Activated CD4-positive, alpha-beta T cell treated with anti-CD3 and anti-CD28 coated beads, Interleukin-2, amount 50 U/mL, for 16 hours (primary cell): ENCODE data around the gene SHB.
A peak's percentile ranks its signal among the peaks of the same experiment; 100 is the strongest.

Source experiments
- DNase-seq: peaks from one replicate; pipeline ENCODE4 v3.0.0-alpha.2; 2020

Gene SHB

DNA sequence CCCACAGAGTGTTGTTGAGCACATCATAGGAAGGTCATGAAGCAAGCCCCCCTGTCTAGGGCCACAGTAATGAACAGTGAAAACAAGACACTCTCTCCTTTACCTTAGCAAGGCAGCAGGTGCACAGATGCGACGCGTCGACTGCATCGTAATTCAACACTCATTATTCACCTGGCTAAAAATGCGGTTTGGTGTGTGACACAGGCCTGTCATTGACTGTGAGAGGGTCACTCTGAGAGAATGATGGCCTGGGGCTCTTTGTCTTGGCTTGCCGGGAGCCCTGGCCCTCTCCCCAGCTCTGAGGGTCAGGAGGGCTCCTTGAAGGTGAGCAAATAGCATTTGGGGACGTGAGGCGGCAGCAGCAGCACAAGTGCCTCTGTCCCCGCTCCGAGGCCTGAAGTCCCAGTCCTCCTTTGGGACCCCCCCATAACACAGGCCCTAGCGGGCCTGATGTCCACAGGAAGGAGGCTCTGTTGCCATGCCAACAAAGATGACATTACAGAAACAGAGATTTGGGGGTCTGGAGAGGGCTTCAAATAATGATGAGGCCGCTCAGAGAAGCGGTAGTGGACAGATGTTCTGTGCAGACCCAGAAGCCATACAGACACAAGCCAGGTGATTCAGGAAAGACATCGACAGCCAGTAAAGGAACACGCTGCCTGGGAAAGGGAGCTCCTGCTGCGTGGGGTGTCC lies 46.7 kb downstream of the SHB start:
- DNase-seq = no peak

DNA sequence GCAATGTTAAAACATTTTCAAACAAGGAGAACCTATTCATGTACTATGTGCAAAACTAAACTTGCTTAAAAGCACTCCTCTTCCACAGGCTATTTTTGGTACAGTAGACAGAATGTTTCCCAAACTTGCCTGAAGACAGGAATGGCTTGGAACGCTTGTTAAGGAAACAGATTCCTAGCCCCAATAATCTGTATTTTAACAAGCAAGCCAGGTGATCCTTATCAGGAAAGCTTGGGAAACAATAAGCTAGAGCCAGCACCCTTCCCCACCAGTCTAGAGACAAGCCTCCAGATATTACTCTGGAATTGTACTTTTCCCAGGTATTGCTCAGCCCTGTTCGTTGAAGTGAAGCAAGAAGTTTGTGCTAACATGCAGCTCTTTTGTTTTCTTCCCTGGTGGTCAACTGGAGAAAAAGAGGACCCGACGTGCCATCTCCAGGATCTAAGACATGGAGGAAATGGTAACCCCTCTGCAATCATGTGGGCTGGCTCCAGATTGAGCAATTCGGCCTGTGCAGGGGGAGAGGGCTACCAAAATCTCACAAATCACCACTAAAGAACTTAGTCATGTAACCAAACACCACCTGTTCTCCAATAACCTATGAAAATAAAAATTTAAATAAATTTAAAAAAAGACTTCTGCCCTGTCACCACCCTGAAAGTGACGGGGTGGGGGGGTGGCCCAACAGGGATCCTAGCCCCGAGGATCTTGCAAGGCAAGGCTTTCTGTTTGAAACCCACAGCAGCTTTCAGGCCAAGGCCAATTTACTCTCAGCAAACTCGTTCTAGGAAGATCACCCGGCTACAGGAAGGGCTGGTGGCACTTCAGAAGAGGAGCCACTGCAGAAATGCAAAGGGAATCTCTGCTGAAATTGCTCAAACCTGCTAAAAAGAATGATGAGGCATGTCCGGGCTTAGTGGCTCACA lies 48.6 kb downstream of the SHB start:
- DNase-seq = no peak

DNA sequence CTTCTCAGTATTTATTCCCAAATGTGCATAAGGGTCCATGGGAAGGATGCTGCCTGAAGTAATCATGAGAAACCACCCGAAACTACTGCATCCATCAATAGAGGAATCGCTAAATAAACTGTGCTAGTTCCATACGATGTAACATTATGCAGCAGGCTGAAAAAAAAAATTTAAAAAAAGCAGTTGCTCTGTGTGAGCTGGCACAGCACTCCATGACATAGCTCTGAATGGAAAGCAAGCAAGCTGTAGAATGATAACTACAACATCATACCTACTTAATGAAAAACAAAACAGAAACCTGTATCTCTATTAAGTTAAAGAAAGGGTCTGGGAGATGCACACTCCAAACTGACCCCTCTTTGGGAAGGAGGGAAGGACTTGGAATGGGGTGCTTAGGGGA lies 49.3 kb downstream of the SHB start:
- no peak for DNase-seq

DNA sequence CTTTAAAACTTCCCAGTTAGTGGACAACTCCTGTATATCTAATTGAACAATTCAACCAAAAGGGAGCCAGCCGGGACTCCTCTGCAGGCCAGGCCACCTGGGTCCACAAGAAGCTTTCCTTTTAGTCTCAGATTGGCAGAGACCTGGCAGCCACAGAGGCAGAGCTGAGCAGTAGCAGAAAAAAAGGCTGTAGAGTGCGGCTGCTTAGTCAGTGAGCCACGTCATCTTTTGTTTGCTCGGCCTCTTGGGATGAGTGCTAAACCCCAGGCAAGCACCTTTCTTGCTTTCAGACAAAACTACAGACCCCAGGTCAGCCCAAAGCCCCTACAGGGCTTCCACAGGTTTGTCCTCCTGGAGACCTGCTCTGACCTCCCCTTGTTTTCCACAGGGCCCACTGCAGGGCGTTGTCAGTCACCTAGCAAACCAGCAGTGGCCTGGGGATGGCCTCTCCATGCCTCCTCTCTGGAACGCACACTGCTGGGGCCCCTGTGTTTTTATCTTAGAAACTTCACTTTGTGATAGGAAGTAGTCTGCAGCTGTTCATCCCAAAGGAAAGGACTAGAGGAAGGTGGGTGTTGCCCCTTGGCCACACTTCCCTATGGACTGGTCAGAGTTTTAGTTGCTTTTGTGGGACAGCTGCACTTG lies 49.9 kb downstream of the SHB start:
- no peak for DNase-seq

DNA sequence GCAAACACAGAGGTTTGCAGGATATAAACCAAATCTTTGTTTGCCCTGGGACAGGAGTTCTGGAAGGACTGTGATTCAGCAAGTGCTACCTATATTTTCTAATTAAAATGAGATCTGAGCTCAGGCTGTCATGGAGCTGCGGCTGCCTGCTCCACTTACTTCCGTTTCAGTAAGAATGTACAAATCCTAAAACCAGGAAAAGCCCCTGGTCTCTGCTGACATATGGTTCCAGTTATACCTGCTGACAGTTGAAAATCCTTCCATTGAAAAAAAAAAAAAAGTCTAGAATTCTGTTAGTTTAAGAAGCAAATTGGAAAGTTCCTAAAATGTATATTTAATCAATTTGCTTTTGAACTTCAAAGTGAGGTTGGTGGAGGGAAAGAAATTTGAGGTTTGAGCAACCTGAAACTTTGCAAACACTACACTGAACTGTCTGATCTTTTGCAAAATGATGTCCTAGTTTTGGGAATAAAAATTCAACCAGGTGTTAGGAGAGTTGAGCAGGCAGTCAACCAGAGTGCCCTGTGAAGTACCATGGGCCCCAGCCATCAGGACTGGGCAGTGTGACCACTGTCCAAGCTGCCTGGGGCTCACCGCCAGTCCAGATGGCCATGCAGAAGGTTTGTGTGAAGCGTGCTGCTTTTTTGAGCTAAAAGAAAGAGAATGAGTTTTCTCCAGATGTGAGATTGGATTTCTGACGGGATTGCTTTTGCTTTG lies 50.6 kb downstream of the SHB start:
- no peak for DNase-seq

DNA sequence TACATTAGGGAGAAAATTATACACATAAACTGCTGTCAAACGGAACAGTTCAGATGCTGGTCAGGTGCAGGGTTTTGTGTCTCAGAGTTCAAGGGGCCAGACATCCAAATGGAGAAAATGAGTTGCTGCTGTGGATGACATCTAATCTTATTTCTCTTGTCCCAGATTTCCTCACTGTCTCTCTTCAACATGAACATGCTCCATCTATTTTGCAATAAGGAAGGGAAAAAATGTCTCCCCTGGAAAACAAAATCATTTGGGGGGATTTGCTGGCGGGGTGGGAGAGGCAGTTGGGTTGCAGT lies 51.2 kb downstream of the SHB start:
- DNase-seq = no peak

DNA sequence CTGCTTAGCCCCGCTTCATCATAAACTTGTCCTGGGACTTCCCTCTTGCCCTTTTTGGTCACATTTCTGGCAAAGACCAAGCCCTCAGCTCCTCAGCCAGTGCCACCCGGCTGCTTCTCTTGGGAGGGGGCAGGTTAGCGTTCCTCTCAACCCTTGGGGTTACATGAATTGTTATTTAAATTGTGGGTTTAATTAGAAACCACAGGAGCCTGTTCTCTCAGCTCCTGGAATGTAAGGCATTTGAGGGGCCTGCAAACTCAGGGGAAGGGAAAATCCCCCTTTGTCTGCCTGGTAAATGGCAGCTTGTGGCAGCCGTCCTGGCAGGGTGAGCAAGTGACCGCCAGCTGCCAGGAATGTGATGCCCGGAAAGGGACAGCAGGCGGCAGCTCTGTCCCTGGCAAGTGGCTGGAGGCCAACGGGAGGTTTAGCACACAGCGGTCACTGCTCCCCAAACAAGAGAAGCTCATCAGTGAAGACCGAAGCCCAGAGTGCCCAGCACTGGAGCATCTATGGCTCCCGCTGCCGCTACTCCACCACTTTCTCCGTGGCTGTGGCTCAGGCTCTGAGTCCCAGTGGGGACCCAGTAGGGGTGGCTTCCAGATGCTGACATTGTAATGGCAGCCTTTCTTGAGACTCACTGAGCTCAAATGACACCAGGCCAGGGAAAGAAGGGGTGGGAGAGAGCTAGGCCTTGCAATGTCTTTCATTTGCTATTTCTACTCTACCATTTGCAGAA lies 51.7 kb downstream of the SHB start:
- no peak for DNase-seq

DNA sequence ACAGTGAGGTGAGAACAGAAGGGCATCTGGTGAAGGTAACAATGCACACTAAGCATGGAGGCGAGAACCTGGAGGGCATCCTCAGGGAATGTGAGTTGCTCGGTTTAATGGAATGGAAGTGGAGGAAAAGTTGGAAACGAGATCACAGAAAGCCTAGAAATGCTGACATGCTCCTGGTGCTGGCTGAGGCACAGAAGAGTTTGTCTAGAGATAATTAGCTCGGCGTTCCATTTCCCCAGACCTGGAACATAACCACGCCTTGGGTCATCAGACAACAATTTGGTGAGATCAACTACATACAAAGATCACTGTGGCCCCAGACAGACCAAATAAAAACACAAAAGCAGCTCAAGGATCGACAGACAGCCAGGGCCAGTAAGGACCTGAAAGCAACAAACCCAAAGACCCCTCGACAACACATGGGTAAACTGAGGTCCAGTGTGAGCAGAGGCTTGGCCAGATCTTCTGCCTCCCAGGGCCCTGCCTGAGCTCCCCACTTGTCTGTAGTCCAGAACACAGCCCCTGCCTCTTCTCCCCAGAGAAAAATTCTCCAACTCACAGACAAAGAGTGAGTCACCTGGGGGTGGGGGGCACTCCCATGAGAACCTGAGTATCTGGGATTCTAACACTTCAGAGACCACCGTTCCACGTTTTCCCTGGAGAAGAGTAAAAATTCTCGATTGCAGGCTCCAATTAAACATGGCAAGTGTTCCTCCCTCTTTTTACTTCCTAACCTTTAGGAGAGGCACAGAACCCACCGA lies 52.5 kb downstream of the SHB start:
- DNase-seq = no peak

DNA sequence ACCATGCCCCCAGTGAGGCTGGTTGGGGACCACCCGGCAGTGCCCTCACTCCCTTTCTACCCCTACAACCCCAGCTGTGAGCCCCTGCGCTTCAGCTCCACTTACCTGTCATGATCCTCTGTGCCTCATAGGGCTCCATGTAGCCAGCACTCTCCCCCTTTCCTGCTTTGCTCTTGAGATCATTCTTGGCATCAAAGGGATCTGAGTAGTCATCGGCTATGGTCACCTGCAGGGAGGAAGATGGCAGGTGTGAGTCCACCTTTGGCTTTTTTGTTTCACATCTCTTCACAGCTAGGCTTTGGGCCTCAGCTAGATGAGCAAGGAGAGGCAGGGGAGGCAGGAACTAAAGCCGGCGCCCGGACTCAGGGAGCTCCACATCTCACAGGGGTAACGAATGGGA lies 53.1 kb downstream of the SHB start:
- no peak for DNase-seq

DNA sequence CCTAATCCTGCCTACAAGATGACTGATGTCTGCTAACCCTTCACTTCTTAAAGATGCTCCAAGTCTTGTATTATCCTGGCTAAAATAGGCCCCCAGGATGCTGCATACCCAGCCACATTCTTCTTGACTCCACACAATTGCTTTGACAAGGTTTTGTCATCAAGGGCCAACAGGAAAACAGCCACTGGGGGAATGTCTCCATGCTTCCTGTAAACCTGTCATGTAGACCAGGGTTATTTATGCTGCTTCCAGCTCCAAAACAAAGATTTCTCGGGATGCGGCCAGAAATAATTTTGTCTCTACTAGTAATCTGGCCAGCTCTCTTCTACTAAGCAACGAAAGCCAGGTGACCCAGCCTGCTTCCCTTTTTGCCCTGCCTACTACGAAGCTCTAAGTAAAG lies 53.8 kb downstream of the SHB start:
- no peak for DNase-seq

DNA sequence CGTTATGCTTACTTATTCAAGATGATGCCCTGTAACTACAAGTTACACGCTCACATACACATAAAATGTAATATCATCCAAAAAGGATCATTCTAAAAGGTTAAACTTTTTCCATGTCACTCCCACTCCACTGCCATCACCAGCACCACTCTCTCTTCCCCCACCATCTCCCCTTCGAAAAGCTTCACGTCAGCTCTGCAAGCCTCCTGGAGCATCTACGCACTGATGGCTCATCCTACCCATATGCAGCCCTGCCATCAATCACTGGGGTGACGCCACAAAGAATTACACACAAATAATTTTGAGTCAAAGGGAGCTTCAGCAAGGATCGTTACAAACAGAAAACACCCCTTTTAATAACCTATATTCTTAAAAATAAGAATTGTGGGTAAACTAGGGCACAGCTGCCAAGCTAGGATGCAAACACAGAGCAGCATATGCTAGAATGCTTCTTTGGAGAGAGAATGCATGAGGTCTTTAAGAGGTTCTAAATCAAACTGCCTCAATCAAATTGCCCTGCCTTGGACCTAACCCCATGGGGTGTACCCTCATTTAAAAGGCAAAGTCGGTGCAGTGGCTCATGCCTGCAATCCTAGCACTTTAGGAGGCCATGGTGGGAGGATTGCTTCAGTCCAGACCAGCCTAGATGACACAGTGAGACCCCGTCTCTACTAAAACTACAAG lies 56.1 kb downstream of the SHB start:
- no peak for DNase-seq

DNA sequence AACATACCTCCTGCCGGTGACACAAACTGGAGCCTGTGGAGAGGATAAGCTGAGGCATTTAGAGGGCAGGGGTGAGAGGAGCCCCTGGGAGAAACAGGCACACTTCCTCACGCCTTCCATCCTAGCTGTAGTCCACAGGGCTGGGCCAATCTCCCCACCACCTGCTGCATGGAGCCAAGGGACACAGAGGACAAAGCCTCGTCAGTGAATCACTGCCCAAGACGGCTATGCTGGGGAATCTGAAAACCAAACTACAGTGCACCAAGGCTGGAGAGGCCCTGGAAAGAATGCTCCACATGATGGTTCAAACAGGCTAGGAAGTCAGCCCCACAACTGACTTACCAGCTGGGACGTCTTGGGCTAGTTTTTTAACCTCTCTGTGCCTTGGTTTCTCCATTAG lies 57.0 kb downstream of the SHB start:
- DNase-seq = no peak

DNA sequence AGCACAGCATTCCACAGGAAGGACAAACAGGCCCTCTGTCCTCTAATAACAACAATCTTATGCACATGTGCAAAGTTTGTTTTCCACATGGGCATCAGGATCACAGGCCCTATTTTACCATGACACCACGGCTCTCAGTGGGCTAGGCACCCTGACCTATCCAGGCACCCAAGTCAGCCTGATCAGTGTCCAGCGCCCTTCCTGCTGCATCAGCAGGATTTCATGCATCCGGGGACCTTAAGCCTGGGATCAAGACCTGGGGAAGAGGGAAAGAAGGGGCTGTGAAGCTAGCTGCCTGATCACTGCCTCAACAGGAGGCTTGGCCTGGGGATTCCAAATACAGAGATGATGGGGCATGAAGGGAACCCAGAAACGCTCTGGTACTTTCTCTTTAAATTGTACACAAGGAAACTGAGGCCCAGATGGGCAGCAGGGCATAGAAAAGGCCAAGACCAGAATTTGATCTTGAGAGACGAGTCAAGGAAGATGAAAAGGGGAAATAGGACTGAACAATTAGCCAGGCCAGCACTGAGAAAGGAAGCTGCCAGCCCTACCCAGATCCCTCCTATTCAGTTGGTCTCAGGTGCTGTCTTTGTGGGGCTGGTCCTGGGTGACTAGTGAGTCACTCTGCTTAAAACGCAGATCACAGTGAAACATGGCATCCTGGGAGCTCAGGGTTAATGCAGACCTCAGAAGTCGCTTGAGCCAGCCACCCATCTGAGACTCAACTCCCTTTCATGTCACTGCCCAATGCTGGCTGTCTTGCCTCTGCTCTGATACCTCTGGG lies 57.9 kb downstream of the SHB start:
- no peak for DNase-seq

DNA sequence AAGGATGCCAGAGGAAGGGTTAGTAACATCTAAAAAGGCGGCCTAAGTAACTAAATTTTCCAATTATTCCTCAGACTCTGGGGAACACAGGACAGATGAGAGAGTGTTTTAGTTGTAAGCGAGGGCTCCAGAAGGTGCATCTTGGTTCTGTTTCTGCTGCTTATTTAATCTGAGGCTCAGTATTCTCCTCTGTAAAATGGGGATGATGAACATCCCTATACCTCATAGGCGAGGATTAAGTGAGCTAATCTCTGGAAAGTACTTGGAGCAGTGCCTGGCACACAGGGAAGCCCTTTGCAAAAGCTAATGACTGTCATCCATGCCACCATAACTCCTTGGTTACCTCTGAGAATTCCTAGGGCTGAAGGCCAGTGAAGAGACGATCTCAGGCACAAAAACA lies 59.0 kb downstream of the SHB start:
- DNase-seq = no peak

DNA sequence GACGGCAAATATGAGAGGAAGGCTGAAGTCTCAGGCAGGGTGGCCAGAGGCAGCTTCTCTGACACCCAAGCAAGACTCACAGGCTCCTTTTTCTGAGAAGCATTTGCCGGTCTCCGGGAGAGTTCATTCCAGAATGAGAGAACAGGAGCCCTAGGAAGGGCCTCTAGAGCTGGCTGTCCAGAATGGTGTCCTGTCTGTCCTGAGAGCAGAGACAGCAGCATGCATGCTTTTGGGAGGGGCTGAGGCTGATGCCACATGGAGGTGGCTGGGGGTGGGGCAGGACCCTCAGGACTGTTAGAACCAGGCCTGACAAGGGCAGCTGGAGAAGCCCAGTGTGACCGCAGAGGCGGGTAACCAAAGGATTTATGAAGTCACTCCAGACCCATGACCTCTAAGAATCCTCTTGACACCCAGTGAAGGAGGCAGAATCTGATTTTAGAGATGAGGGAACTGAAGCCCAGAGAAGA lies 60.0 kb downstream of the SHB start:
- DNase-seq = no peak

DNA sequence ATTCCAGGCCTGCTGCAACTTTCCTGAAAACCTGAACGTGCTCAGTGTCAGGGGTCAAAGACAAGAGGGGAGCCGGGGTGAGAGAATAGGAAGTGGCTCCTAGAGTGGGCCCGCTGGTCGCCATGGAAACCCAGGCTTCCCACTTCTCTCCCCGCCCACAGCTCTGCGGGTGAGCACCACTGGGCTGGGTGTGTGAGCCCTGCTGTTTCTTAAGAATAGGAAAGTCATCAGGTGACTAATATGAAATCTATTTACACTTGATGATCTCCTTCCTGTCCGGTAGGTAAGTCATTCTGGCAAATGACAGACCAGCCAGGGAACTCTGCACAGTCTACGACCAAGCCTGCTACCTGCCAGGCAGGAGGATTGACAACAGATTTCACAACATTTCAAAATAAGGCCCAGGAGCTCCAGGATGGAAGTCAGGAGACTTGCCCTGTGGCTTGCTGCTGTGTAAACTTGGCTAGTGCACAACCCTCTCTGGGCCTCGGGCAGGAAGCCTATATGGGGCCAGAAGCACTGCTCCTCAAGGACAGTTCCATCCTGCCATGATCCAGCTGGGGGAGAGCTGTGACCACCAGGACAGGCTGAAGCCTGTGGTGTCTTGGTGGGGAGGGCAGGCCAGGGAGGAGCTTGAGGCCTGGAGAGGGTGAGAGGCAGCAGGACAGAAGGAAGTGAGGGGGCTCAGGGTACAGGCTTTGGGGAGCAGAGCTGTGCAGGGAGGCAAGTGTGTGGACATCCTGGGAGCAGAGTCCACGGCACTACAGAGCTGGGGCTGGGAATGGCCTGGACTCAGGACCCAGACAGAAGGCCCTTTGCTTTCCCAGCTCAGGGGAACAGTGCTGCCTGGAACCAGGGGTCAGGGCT lies 60.6 kb downstream of the SHB start:
- DNase-seq = peak; percentile 56

DNA sequence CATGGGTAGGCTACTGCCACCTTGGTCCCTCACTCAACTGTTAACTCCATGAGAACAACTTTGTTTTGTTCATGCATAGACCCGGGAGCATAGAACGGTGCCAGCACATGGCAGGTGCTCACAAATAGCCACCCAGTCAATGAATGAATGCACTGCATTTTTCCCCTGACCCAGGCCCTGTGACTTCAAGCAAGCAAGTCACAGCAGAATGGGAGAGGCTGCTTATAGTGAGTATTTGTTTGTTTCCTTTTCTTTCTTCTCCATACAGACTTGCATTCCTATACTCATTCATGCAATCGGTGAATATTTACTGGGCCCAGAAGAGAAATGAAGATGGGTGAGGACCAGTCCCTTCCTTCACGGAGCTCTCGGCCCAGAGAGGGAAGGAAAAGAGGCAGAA lies 62.0 kb downstream of the SHB start:
- DNase-seq = no peak

DNA sequence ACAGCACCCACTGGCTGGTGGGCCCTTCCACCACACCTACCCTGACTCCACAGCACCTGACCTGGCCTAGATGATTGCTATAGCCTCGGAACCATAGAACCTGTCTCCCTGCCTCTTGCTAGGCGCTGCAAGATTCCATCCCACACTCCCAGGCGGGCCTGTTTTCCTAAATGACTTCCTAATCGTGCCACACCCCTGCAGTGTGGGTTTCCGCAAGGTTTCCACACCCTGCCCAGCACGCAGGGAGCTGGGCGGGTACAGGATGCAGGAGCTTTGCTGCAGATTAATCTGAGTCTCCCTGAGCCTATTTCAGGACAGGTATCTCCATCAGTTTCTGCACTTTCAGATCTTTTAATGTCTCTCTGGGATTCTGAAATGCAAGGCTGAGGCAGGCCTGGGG lies 62.9 kb downstream of the SHB start:
- no peak for DNase-seq

DNA sequence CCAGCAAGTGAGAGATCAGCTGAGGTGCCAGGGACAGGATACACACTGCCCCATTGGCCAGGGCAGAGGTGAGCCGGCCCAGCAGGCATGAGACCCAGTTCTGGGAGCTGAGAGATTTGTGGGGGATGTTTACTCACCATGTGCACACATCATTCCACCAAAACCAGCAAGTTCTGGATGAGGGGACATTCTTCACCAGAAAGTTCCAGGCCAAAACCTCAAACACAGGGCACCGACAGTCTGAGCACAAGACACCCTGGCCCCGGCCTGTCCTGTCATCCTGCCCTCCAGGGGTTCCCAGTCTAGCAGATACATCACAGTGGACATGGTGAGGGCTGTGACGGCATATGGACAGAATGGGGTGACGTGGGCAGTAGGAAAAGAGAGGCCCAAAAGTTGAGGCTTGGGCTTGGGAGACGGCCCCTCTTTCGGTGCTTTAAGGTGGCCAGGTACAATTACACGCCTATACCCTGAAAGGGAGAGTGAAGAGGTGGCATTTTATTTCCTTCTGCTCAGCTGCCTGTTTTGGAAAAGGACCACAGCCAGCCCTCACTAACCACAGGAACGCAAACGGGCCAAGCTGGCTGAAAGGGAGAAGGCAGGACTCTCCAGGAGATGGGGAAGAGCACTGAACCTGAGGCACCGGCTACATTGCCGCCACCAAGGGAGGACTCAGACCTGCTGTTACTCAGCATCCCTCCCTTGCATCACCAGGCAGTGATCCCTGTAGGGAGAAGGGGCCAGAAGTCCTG lies 64.0 kb downstream of the SHB start:
- no peak for DNase-seq
